Suprapubic skin (tissue), 4 donors: ENCODE measurements around the gene PYROXD2. TPM values are rescaled to one million over a fixed set of nuclear protein-coding genes. Genes with fewer than 3 reads are reported as not detected.

ENCODE experiments used
- DNase-seq, 2 donors: peaks; one replicate each; pipeline ENCODE4 v3.0.0-alpha.2; 2019; ENCODE audit warnings: low spot score in 2 of 2
- H3K27ac ChIP-seq: fragments of 200-600 bp; sonication (generic); one replicate; pipeline ENCODE4 v1.5.1; 2019
- H3K27me3 ChIP-seq: fragments of 200-600 bp; sonication (generic); one replicate; pipeline ENCODE4 v1.5.1; 2019
- H3K36me3 ChIP-seq: fragments of 200-600 bp; sonication (generic); one replicate; pipeline ENCODE4 v1.5.1; 2019
- H3K4me1 ChIP-seq: fragments of 200-600 bp; sonication (generic); one replicate; pipeline ENCODE4 v1.5.1; 2019
- H3K4me3 ChIP-seq: fragments of 200-600 bp; sonication (generic); one replicate; pipeline ENCODE4 v1.5.1; 2019; ENCODE audit warnings: mild to moderate bottlenecking
- H3K9me3 ChIP-seq: fragments of 200-600 bp; sonication (generic); one replicate; pipeline ENCODE4 v1.5.1; 2019
- CTCF ChIP-seq, 2 donors: fragments of 200-600 bp in 1 of 2; fragments of 450-650 bp in 1 of 2; sonication (generic) in 1 of 2; IDR thresholded peaks; one replicate each; pipeline ENCODE4 v1.5.1; 2016 to 2019; ENCODE audit warnings: antibody characterized with exemption in 2 of 2, mild to moderate bottlenecking in 1 of 2, moderate library complexity in 1 of 2
- EP300 ChIP-seq: sonication (generic); formaldehyde crosslinking; IDR thresholded peaks from one replicate; pipeline ENCODE4 v1.6.1; 2017; ENCODE audit warnings: antibody characterized with exemption
- POLR2A ChIP-seq, 2 donors: fragments of 450-650 bp; IDR thresholded peaks; one replicate each; pipeline ENCODE4 v1.6.1; 2017; ENCODE audit warnings: antibody characterized with exemption in 2 of 2, mild to moderate bottlenecking in 2 of 2, moderate library complexity in 2 of 2
- POLR2AphosphoS5 ChIP-seq, 3 donors: sonication (generic); formaldehyde crosslinking; IDR thresholded peaks; one replicate each; pipeline ENCODE4 v1.6.1; 2017; ENCODE audit warnings: antibody characterized with exemption in 3 of 3
- whole genome bisulfite sequencing: methylation state at CpG from one replicate; pipeline ENCODE4 v1.1.5; 2018; 5-methylcytosine and 5-hydroxymethylcytosine counted together
- total RNA-seq, 4 donors: library from RNA; depleted of rRNA; stranded (reverse); fragments of >200 nt; gene quantifications; one replicate each; pipeline ENCODE4 v1.1.0, GENCODE V29; 2016

Gene PYROXD2
- total RNA-seq, 4 donors from 2014 or later, result 4.3 to 20.3 (median 5.2) TPM

GRCh38 chr10:98429320-98430072 is 14.5 kb upstream of the PYROXD2 start:
- TF ChIP-seq EP300 (no peak), CTCF (IDR thresholded peaks at IDR 0.05) (no peak), POLR2AphosphoS5 (IDR thresholded peaks at IDR 0.05) (no peak), POLR2A (IDR thresholded peaks at IDR 0.05) (no peak)
- peaks cover 96% of the 10 kb centered on the region for H3K36me3 ChIP-seq
- H3K27me3 ChIP-seq, result no peaks in the 10 kb centered on the region
- no peaks in the 10 kb centered on the region for H3K9me3 ChIP-seq
- 93% methylated on average over 15 of the region's 22 CpGs for WGBS
- H3K4me1 ChIP-seq, result no peaks in the 10 kb centered on the region
- H3K27ac ChIP-seq, result no peak overlapping the region
- DNase-seq, result no peak
- H3K4me3 ChIP-seq, result no peak overlapping the region

- H3K36me3 ChIP-seq, result peaks cover 93% of the 10 kb centered on the region
Observed at GRCh38 chr10:98427011-98427515, 12.1 kb upstream of the PYROXD2 start.

GRCh38 chr10:98425511-98426352 is 10.8 kb upstream of the PYROXD2 start:
- no peaks in the 10 kb centered on the region for H3K9me3 ChIP-seq
- H3K36me3 ChIP-seq, result peaks cover 88% of the 10 kb centered on the region
- no peak for DNase-seq
- 85% methylated on average over 12 of the region's 21 CpGs for WGBS
- H3K4me3 ChIP-seq, result no peak overlapping the region
- TF ChIP-seq CTCF (IDR thresholded peaks at IDR 0.05) (peak; percentile 23 to 66), EP300 (no peak), POLR2AphosphoS5 (IDR thresholded peaks at IDR 0.05) (no peak)
- no peaks in the 10 kb centered on the region for H3K27me3 ChIP-seq
- no peak overlapping the region for H3K27ac ChIP-seq
- H3K4me1 ChIP-seq, result no peaks in the 10 kb centered on the region

More at GRCh38 chr10:98427011-98427515, 12.1 kb upstream of the PYROXD2 start:
- DNase-seq, result no peak
- no peaks in the 10 kb centered on the region for H3K9me3 ChIP-seq
- H3K27ac ChIP-seq, result no peak overlapping the region
- no peaks in the 10 kb centered on the region for H3K27me3 ChIP-seq
- no peak overlapping the region for H3K4me3 ChIP-seq
- H3K4me1 ChIP-seq, result no peaks in the 10 kb centered on the region
- 93% methylated on average over 3 of the region's 7 CpGs for WGBS
- TF ChIP-seq CTCF (IDR thresholded peaks at IDR 0.05) (no peak), POLR2AphosphoS5 (IDR thresholded peaks at IDR 0.05) (no peak), POLR2A (IDR thresholded peaks at IDR 0.05) (no peak), EP300 (no peak)

- no peak for DNase-seq
- 53% methylated on average over 12 of the region's 23 CpGs for WGBS
- Histone ChIP-seq H3K36me3 (peaks cover 88% of the 10 kb centered on the region), H3K9me3 (no peaks in the 10 kb centered on the region), H3K27ac (no peak overlapping the region), H3K27me3 (no peaks in the 10 kb centered on the region), H3K4me3 (no peak overlapping the region), H3K4me1 (no peaks in the 10 kb centered on the region)
- TF ChIP-seq POLR2AphosphoS5 (IDR thresholded peaks at IDR 0.05) (no peak), POLR2A (IDR thresholded peaks at IDR 0.05) (no peak), EP300 (no peak), CTCF (IDR thresholded peaks at IDR 0.05) (no peak)
Observed at GRCh38 chr10:98424295-98425254, 9.6 kb upstream of the PYROXD2 start.
